Measurements from ENCODE around the gene FSIP1. TPM values are rescaled to one million over a fixed set of nuclear protein-coding genes. Genes with fewer than 3 reads are reported as not detected.

The FSIP1 gene
- total RNA-seq, 4 donors from 2014 or later, result 0.17 TPM; not detected in 3

GRCh38 chr15:39628546-39629257 lies 153.9 kb downstream of the FSIP1 start:
- WGBS, 2 donors, result 64 to 76% methylated on average over 9 of the region's 9 CpGs
- H3K4me3 ChIP-seq (ENCODE audit: low read depth, poor library complexity, severe bottlenecking), result no peak overlapping the region
- intact Hi-C loops (cut with DNase I; ENCODE audit: low total_unique reads), result no loop called here
- no peak for DNase-seq (ENCODE audit: low spot score in 2 of 2)
- TF ChIP-seq, protein P1, sequence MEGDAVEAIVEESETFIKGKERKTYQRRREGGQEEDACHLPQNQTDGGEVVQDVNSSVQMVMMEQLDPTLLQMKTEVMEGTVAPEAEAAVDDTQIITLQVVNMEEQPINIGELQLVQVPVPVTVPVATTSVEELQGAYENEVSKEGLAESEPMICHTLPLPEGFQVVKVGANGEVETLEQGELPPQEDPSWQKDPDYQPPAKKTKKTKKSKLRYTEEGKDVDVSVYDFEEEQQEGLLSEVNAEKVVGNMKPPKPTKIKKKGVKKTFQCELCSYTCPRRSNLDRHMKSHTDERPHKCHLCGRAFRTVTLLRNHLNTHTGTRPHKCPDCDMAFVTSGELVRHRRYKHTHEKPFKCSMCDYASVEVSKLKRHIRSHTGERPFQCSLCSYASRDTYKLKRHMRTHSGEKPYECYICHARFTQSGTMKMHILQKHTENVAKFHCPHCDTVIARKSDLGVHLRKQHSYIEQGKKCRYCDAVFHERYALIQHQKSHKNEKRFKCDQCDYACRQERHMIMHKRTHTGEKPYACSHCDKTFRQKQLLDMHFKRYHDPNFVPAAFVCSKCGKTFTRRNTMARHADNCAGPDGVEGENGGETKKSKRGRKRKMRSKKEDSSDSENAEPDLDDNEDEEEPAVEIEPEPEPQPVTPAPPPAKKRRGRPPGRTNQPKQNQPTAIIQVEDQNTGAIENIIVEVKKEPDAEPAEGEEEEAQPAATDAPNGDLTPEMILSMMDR (IDR thresholded peaks at IDR 0.05), result no peak
- TF ChIP-seq POLR2A (IDR thresholded peaks at IDR 0.05), result no peak

- intact Hi-C loops (cut with DNase I; ENCODE audit: low total_unique reads), result no loop called here
- TF ChIP-seq, protein P1 (IDR thresholded peaks at IDR 0.05), result no peak
- no peak for TF ChIP-seq POLR2A (IDR thresholded peaks at IDR 0.05)
- WGBS, 2 donors, result 75 to 93% methylated on average over 5 of the region's 5 CpGs
Observed at GRCh38 chr15:39628144-39628508, 154.5 kb downstream of the FSIP1 start.

DNA sequence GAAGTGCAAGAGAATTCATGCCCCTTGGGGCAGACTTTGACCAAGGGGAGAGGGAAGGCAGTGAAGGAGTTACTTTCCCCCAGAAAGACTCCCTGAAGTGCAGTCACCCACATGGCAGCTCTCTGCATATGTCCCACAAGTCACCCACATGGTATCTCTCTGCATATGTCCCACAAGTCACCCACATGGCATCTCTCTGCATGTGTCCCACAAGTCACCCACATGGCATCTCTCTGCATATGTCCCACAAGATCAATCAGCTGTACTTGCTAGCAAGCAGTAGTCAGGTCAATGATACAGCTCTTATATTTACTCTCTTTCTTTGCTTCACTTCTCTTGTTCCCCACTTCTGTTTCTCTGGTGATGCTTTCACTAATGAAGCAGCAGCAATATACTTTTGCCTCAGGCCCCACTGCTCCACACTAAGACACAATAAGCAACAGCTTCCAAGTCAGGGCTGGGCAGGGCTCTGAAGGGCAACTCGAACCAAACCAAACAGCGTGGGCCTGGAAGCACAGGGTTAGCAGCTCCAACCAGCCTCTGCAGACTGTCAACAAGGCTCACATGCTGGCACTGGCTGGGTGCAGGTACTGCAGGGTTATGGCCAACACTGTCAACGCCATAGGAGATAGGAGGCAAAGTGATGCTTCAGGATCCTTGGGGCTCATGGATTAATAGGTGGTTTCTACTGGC lies 155.0 kb downstream of the FSIP1 start:
- TF ChIP-seq, protein P1 (IDR thresholded peaks at IDR 0.05), result no peak
- no peak for TF ChIP-seq POLR2A (IDR thresholded peaks at IDR 0.05)
- H3K4me3 ChIP-seq (ENCODE audit: low read depth, poor library complexity, severe bottlenecking), result no peak overlapping the region
- no peak for DNase-seq (ENCODE audit: low spot score in 2 of 2)
- 88 to 98% methylated on average over 3 of the region's 3 CpGs for WGBS, 2 donors
- intact Hi-C loops (cut with DNase I; ENCODE audit: low total_unique reads), result no loop called here

More at GRCh38 chr15:39628144-39628508, 154.5 kb downstream of the FSIP1 start:
- H3K4me3 ChIP-seq (ENCODE audit: low read depth, poor library complexity, severe bottlenecking), result no peak overlapping the region
- no peak for DNase-seq (ENCODE audit: low spot score in 2 of 2)

DNA sequence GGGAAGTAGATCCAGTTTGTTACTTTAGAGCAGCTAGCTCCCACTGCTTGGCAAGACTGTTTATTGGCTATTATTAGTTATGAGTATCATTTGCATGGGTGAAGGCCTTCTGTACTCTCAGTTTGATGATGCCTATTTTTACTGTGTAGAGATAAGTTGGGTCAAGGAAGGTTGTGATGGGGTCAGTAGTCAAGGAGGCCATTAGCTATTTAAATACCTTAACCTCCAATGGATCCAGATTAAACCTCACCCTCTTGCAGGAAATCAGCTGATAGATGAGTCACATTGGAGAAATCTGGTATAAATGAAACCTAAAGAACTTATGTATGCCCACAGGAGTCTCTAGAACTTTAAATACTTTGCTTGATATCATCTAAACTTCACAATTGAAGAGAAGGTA lies 156.8 kb downstream of the FSIP1 start:
- intact Hi-C loops (cut with DNase I; ENCODE audit: low total_unique reads), result no loop called here
- TF ChIP-seq POLR2A (IDR thresholded peaks at IDR 0.05), result no peak
- TF ChIP-seq, protein P1 (IDR thresholded peaks at IDR 0.05), result no peak
- no peak overlapping the region for H3K4me3 ChIP-seq (ENCODE audit: low read depth, poor library complexity, severe bottlenecking)
- DNase-seq (ENCODE audit: low spot score in 2 of 2), result no peak

DNA sequence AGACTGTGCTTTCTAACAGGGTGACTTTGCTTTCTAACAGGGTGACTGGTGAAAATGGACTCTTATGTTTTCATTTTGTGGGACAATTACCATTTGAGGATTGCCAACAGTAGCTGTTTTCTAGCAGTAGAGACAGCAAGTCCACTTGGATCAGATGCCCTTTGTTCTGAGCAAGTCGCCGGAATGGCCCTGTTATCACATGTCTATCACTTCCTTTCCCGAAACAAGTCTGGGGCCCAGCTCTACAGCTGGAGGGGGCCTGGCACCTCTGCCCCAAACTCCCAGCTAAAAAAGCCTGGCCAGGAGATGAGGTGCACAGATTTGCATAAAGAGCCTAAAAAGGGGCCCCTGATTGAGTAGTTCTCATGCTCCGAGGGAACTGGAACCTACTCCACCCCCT lies 157.2 kb downstream of the FSIP1 start:
- 82 to 98% methylated on average over 4 of the region's 4 CpGs for whole genome bisulfite sequencing, 2 donors
- TF ChIP-seq POLR2A (IDR thresholded peaks at IDR 0.05), result no peak
- TF ChIP-seq, protein P1 (IDR thresholded peaks at IDR 0.05), result no peak

More for the DNA sequence above, 157.2 kb downstream of the FSIP1 start:
- H3K4me3 ChIP-seq (ENCODE audit: low read depth, poor library complexity, severe bottlenecking), result no peak overlapping the region
- intact Hi-C loops (cut with DNase I; ENCODE audit: low total_unique reads), result no loop called here
- no peak for DNase-seq (ENCODE audit: low spot score in 2 of 2)

Measured in lower leg skin (tissue), 4 donors.